Embryonic facial prominence (tissue), 1 donor: Measurements from ENCODE around the gene SLC25A4.
"Not testable (repeated sequence)": the region's sequence is repeated elsewhere in the genome, so short reads cannot be mapped to it uniquely, and the experiment has no call there.

Experiments used
- DNase-seq: peaks from one replicate; pipeline ENCODE4 v3.0.0-alpha.2; 2016; ENCODE audit errors: extremely low spot score

The SLC25A4 gene

DNA sequence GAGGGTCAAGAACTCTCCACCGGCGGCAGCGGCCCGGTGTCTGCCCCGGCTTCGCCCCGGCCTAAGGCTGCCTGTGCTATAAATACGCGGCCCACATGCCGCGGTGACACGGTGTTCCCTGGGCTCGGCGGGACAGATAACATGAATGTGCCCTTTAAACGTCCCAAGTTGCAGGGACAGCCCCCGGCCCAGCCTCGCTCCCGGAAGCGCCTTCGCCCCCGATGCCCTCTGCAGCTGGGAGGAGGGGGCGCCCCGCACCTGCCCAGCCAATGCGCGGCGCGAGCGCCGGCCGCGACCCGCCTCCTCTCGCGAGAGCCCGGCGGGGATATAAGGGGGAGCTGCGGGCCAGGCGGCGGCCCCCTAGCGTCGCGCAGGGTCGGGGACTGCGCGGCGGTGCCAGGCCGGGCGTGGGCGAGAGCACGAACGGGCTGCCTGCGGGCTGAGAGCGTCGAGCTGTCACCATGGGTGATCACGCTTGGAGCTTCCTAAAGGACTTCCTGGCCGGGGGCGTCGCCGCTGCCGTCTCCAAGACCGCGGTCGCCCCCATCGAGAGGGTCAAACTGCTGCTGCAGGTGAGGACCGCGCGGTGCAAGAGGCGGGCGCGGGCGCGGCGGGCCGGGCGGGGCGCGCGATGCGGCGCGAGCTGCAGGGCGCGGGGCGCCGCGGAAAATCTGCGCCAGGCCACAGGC, at the start of gene SLC25A4:
Gene SLC25A4 (plus strand): TSS at position 355 of the 689 bp plus-strand sequence. CDS start 107 bp downstream, at position 462.
- peak; percentile 27 for DNase-seq

DNA sequence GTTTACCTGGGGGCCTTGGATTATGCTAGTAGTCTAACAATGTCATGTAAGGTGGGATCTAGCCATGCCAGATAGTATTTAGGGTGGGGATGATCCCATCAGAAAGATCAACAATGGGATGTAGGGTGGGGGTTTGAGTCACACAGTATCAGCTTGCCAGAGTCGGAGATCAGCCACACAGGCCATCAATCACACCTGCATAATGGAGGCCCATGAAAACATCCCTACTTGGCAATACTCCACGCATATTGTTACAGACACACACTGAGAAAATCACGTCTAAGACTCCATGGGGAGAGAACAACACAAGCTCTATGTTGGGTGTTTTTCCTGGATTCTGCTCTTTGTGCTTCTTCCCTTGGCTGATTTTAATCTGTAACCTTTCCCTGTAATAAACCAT, 49.5 kb upstream of the SLC25A4 start:
- no peak for DNase-seq

DNA sequence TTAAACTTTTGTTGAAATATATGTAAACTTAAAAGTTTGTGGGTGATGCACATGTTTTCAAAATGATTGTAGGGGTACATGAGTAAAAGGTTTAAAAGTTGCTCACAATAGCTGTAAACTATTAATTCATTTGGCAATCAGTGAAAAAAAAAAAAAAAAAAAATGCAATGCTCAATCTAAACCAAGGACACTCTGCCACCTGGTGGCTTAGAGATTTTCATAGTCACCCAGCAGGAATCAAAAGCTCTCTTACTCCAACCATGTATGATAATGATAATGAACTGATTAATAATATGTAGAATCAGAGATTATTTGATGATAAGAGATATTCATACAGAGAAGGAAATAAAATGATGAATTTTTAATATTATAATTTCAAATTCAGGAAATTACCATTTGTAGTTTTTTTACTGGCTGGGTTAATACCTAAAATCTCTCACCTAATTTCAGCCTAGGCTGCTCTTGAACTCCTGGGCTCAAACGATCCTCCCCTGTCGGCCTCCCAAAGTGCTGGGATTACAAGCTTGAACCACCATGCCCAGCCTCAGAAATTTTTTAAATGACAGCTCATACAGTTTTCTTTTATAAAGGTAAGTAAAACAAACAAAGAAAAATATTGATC, 46.9 kb upstream of the SLC25A4 start:
- DNase-seq = no peak

DNA sequence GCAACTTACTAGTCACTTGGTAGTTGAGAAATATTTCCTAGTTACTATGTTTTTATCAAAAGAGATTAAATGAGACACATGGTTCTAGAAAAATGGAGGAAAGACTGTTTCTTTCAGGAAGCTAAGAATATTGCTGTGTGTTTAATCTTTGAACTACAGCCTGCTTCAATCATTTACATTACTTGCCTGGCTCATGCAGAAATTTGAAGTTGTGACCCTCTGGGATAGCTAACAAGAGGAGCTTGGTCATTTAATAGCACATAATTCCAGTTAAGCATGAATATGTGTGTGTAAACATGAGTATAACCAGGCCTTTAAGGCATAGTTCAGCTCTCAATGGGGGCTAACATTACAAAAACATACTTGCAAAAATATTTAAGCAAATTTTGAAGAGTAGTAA, 44.6 kb upstream of the SLC25A4 start:
- no peak for DNase-seq

DNA sequence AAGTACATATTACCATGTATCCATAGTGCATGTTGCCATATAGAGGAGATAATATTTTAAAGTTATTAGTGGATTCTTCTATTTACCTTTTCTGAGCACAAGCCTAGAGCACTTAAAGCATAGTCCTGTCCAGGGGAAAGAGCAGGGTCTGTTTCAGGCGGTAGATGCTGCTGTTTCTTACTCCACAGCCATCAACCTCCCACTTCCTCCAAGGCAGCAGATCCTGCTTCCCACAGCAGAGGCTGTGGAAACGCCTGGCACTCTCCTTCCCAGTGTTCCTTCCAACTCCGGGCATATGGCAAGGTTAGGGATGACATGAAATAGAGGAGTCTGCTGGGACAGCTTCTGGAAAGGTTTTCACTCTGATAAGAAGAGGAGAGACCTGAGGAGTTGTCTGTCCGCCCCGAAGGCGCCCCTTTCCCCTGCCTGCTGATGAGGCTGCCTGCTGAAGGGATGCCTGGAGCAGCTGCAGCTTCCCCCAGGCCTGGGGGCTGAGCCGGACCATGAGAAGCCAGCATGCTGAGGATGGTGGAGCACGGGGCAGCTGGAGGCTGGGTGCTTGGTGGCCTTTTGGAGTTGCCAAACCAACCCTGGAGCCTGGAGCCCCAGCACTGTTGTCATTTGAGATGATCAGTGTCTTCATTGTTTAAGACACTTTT, 43.9 kb upstream of the SLC25A4 start:
- no peak for DNase-seq

- no peak for DNase-seq
These were observed 43.1 kb upstream of the SLC25A4 start for GRCh38 chr4:185099940-185100339.

DNA sequence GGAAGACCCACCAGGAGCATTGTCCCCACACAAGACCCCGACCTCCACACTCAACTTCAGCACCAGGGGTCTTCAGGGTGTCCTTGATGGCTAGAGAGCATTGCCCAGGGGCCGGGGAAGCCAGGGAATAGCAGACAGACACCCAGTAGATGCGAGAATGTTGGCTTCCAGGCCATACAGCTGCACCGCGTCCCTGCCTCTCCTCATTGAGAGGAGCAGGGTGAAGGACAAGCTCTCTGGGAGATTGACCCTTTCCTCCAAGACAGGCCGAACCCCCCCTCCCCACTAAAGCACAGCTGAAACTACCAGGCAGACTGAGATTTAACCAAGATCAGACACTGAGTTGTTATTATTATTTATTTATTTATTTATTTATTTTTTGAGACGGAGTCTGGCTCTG, 42.6 kb upstream of the SLC25A4 start:
- no peak for DNase-seq

DNA sequence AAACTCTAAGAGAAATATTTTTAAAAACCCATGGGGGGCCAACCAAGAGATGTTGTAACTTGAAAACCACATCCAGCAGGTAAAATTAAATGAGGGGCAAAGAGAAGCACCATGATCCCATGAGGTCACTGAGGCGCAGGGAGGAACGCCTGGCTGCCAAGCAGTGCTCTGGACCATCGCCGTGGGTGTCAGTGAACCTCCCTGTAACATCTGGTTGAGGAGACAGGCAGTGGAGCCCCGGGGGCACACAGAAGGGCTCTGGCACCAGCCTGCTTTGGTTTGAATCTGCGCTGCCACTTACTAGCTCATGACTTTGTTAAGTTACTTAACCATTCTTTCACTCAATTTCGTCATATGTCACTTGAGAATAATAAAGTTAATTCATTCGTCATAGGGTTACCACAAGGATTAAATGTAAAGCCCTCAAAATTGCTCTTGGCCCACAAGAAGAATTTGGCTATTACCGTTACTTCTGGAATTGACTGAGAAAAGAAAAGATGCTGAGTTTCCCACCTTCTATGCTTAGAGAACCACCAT, 41.6 kb upstream of the SLC25A4 start:
- DNase-seq = no peak

GRCh38 chr4:185104733-185105132, 38.3 kb upstream of the SLC25A4 start:
- no peak for DNase-seq

DNA sequence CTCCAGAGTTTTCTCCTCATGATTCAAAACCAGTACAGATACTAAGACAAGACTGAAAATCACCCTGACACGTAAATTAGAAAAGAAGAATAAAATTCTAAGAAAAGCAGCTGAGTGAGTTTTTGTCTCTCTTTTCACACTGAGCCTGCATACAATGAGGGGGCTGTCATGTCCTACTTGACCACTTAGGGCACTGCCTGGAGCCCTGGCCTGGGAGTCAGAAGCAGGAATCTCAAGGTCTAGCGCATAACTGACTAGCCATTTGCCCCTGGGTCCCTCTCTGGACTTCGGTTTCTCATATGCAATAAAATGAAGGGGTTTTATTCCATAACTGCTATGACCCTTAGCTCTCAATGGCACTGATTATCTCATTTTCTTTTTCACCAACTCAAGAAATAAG, 36.7 kb upstream of the SLC25A4 start:
- no peak for DNase-seq

- DNase-seq = not testable (repeated sequence)
These were observed 35.5 kb upstream of the SLC25A4 start for GRCh38 chr4:185107574-185107973.

DNA sequence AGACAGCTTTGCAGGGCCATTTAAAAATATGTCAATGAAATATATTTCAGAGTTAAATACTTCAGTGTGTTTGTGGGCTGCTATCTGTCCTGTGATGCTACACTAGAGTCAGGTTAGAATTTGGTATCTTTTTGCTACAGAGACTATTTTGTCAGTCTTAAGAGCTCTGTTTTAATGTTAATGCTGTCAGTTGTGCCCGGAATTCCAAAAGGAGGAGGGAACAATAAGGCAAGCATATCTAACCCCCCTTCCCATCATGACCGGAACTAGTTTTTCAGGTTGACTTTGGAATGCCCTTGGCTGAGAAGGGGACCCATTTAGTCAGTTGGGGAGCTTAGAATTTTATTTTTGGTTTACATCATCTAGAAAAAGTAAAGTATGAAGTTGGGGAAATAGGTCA, 34.9 kb upstream of the SLC25A4 start:
- no peak for DNase-seq

DNA sequence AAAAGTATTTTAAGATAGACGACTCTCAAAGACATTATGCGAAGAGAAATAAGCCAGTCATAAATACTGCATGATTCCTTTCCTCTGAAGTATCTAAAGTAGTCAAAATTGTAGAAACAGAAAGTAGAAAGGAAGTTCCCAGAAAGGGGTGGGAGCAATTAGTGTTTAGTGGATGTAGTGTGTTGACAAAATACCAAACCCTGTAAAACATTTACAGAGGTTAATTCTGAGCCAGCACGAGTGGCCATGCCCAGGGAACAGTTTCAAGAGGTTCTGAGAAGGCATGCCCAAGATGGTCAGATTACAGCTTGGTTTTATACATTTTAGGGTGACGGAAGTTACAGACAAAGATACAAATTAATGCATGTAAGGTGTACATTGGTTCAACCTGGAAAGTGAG, 34.4 kb upstream of the SLC25A4 start:
- DNase-seq = no peak

DNA sequence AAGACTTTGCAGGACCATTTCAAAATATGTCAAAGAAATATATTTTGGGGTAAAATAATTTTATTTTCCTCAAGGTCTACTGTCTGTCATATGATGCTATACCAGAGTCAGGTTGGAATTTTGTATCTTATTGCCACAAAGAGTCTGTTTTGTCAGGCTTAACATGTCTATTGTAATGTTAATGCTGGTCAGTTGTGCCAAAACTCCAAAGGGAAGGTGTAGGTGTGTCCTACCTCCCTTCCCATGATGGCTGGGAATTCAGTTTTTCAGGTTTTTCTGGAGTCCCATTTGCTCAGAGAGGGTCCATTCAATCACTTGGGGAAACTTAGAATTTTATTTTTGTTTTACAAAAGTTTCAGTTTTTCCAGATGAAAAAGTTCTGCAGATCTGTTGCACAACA, 33.3 kb upstream of the SLC25A4 start:
- no peak for DNase-seq

DNA sequence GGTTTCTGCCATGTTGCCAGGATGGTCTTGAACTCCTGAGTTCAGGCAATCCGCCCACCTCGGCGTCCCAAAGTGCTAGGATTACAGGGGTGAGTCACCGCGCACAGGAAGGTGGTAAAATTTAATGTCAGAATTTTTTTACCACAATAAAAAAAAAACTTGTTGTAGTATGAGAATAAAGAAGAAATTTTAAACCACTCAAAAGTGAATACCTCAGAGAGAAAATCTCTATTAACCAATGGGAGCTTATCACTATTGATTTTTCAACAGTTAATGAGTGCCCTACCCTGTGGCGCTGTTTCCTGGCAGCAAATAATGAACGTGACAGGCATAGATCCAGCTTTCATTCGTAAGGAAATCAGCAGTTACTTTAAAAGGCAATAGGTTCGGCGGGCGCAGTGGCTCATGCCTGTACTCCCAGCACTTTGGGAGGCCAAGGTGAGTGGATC, 32.7 kb upstream of the SLC25A4 start:
- DNase-seq = no peak

DNA sequence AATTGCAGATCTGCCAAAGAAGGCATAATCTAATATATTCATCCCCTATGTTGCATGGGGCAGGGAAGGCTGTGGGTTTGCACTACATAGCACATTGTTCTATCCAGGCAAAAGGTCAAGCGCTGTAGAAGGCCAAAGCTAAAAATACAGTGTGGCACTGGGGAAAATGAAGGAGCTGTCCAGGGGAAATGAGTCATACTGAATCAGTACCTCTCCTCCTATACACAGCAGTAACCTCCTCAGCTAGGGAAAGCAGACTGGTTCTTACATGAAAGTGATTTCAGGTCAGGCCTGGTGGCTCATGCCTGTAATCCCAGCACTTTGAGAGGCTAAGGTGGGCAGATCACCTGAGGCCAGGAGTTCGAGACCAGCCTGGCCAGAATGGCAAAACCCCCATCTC, 31.0 kb upstream of the SLC25A4 start:
- DNase-seq = no peak

DNA sequence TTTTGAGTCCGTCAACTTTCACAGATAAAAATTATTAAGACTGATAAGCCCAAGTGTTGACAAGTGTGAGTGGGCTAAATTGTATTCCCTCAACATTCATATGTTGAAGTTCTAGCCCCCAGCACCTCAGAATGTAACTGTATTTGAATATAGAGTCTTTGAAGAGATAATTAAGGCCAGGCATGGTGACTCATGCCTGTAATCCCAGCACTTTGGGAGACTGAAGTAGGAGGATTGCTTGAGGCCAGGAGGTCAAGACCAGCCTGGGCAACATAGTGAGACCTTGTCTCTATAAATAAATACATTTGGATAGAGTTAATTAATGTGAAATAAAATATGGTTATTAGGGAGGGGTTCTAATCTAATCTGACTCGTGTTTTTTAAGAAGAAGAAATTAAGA, 29.7 kb upstream of the SLC25A4 start:
- no peak for DNase-seq

DNA sequence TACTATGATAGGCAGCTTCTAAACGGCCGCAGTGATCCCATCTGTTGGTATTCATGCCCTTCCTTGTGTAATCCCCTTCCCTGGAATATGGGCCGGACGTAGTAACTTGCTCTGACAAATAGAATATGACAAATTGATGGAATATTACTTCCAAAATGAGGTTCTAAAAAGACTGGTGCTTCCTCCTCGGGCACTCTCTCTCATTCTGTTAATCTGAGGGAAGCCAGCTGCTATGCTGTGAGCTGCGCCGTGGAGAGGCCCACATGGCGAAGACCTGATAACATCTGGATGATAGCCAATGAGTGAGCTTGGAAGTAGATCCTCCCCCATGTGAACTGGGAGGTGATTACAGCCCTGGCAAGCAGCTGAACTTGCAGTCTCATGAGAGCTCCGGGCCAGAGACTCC, 27.2 kb upstream of the SLC25A4 start:
- DNase-seq = no peak

GRCh38 chr4:185117300-185117934, 25.6 kb upstream of the SLC25A4 start:
- DNase-seq = no peak

DNA sequence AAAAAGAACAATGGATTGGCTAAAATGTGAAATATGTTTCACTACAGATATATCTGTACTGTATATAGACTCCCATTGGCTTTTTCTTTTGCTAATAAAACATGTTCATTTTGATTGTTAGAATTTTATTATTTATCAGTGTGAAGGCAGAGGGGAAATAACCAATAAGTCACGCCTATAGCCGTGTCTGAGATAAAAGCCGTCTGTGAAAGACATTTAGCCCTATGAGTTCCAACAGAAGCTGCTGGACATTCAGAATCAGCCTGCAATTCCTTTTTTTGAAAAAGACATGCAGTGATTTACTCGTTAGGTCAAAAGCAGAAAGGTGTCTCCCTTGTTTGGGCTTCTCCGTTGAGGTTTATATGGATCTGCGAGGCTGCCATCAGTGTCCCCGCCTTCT, 24.2 kb upstream of the SLC25A4 start:
- DNase-seq = no peak

- not testable (repeated sequence) for DNase-seq
These were observed 23.6 kb upstream of the SLC25A4 start for GRCh38 chr4:185119467-185119866.

DNA sequence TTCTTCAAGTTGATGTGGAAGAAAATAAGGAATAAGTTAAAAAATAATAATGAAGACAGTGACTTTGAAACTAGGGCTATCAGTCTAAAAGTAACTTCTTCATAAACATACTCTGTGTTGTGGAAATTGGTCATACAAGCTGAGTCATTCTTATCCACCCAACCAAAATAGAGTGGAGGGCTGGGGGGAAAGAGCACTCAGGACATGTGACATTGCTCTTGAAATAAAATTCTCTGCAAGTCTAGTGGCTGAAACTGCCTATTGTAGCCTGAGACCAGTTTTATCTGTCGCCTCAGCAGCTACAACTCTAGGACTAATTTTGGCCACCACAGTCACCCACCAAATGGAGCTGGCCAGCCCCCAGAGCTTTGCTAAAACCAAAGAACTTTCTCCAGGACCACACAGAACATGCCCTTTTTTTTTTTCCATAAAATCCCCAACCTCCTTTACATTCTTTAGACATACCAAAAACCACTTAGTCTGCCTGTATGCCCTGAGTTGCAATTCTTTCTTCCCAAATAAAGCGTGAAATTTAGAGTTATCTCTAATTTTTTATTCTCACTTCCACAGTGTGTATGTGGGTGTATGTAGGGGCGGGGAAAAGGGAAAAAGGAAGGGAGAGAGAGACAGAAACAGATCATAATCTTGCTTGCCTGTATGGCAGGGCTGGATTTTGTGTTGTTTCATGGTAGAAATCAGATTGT, 23.0 kb upstream of the SLC25A4 start:
- no peak for DNase-seq
